ENCODE data around the gene KRTAP25-1. TPM values are rescaled to one million over a fixed set of nuclear protein-coding genes. Genes with fewer than 3 reads are reported as not detected.

The KRTAP25-1 gene
- total RNA-seq, 1 experiment from 2014 or later: not detected

DNA sequence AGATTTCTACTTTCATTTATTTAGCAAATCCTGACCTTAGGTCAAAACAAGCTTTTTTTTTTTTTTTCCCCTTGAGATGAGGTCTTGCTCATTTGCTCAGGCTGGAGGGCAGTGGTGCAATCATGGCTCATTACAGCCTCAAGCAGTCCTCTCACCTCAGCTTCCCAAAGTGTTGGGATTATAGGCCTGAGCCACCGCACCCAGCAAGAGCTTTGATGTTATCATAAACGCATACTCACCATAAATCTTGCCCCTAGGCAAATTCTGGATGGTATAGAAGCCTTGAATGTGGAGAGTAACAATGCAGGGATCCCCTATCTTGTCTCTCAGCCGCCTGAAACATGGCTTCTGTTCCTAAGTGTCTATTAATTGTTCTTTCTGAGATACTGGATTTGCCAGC, 48.7 kb downstream of the KRTAP25-1 start:
- no peaks in the 10 kb centered on the region for H3K4me1 Mint-ChIP-seq

More for the DNA sequence above, 48.7 kb downstream of the KRTAP25-1 start:
- H2BK120ac ChIP-seq (ENCODE audit: low read depth, low read length, poor library complexity, severe bottlenecking): no peak overlapping the region
- H2BK5ac ChIP-seq (ENCODE audit: insufficient read length, low read length): no peak overlapping the region
- no CpG with 5 or more reads among the region's 3 CpGs for WGBS (ENCODE audit: extremely low coverage, insufficient read length, low lambda C conversion rate)
- H2BK15ac ChIP-seq (ENCODE audit: low read depth, low read length): no peak overlapping the region
- H2BK20ac ChIP-seq (ENCODE audit: low read depth, low read length, poor library complexity, severe bottlenecking): no peak overlapping the region
- no peak overlapping the region for H4K8ac ChIP-seq (replicated peaks; ENCODE audit: insufficient read length, low read depth, low read length)
- H2AFZ ChIP-seq (ENCODE audit: low read length): no peak overlapping the region
- no peak overlapping the region for H3K4me3 Mint-ChIP-seq
- TF ChIP-seq, protein P1, sequence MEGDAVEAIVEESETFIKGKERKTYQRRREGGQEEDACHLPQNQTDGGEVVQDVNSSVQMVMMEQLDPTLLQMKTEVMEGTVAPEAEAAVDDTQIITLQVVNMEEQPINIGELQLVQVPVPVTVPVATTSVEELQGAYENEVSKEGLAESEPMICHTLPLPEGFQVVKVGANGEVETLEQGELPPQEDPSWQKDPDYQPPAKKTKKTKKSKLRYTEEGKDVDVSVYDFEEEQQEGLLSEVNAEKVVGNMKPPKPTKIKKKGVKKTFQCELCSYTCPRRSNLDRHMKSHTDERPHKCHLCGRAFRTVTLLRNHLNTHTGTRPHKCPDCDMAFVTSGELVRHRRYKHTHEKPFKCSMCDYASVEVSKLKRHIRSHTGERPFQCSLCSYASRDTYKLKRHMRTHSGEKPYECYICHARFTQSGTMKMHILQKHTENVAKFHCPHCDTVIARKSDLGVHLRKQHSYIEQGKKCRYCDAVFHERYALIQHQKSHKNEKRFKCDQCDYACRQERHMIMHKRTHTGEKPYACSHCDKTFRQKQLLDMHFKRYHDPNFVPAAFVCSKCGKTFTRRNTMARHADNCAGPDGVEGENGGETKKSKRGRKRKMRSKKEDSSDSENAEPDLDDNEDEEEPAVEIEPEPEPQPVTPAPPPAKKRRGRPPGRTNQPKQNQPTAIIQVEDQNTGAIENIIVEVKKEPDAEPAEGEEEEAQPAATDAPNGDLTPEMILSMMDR (conservative IDR thresholded peaks at IDR 0.05): no peak
- H3K23ac ChIP-seq (ENCODE audit: insufficient read length, low read depth, low read length): no peak overlapping the region
- no peak overlapping the region; a peak in 1 of 7 replicates for H3K27ac Mint-ChIP-seq
- H3K79me1 ChIP-seq (ENCODE audit: insufficient read depth, low read depth, low read length, poor library complexity, severe bottlenecking): no peaks in the 10 kb centered on the region
- H4K5ac ChIP-seq (ENCODE audit: insufficient read length, low read depth, low read length): no peak overlapping the region
- H3K9me3 ChIP-seq (ENCODE audit: control insufficient read depth, low read depth, low read length): no peaks in the 10 kb centered on the region
- no peak overlapping the region for H2BK12ac ChIP-seq (ENCODE audit: insufficient read length, low read depth, low read length)
- H3K27me3 ChIP-seq (ENCODE audit: insufficient read depth, low read length): no peaks in the 10 kb centered on the region
- H3T11ph ChIP-seq (ENCODE audit: low read length): no peak overlapping the region
- no peak overlapping the region for H2AK5ac ChIP-seq (ENCODE audit: insufficient read length, low read length)
- H3K36me3 Mint-ChIP-seq (ENCODE audit: insufficient read depth in 1 of 3, low read depth in 3 of 3): no peaks in the 10 kb centered on the region
- H3K4me1 ChIP-seq (ENCODE audit: insufficient read depth, low read length): no peaks in the 10 kb centered on the region
- no peaks in the 10 kb centered on the region for H3K23me2 ChIP-seq (ENCODE audit: insufficient read length, low read depth, low read length, poor library complexity, severe bottlenecking)
- H3K27ac ChIP-seq (ENCODE audit: insufficient read length, low read depth, low read length): no peak overlapping the region
- H3K27me3 Mint-ChIP-seq (ENCODE audit: low read depth): no peaks in the 10 kb centered on the region
- H3K9me3 Mint-ChIP-seq: no peaks in the 10 kb centered on the region
- H3K18ac ChIP-seq (ENCODE audit: insufficient read length, low read depth, low read length): no peak overlapping the region
- no peak for DNase-seq
- H3K79me2 ChIP-seq (ENCODE audit: insufficient read depth, low read length): no peaks in the 10 kb centered on the region
- H3K14ac ChIP-seq (ENCODE audit: insufficient read depth, low read length): no peak overlapping the region
- H3K9ac ChIP-seq (ENCODE audit: extremely low read depth, insufficient read length, low read length): no peak overlapping the region
- H4K91ac ChIP-seq (ENCODE audit: insufficient read length, low read depth, low read length): no peak overlapping the region
- H3K56ac ChIP-seq (ENCODE audit: insufficient read length, low read depth, low read length): no peak overlapping the region
- no peak overlapping the region for H3K4me2 ChIP-seq (ENCODE audit: insufficient read depth, insufficient read length, low read length)
- H4K20me1 ChIP-seq (ENCODE audit: control insufficient read depth, insufficient read depth, insufficient read length): no peaks in the 10 kb centered on the region
- no peak overlapping the region for H3K4ac ChIP-seq (ENCODE audit: low read depth, low read length)

Other genes starting within 250 kb of the KRTAP25-1 start
- not detected in 2 replicates for gene CLDN17, start 122.7 kb downstream of the KRTAP25-1 start, total RNA-seq (2021)
- not detected in 2 replicates for gene CLDN8, start 73.4 kb downstream of the KRTAP25-1 start, total RNA-seq (2021)
- not detected in 2 replicates for gene KRTAP24-1, start 6.6 kb downstream of the KRTAP25-1 start, total RNA-seq (2021)
- not detected in 2 replicates for gene KRTAP26-1, start 30.8 kb upstream of the KRTAP25-1 start, total RNA-seq (2021)
- not detected in 2 replicates for gene KRTAP27-1, start 48.2 kb upstream of the KRTAP25-1 start, total RNA-seq (2021)
- gene KRTAP23-1, start 59.1 kb upstream of the KRTAP25-1 start, total RNA-seq (2021): not detected in 2 replicates
- not detected in 2 replicates for gene KRTAP13-2, start 82.8 kb upstream of the KRTAP25-1 start, total RNA-seq (2021)
- gene KRTAP13-1, start 106.5 kb upstream of the KRTAP25-1 start, total RNA-seq (2021): not detected in 2 replicates
- gene KRTAP13-3, start 136.4 kb upstream of the KRTAP25-1 start, total RNA-seq (2021): not detected in 2 replicates
- 0.39 and 0.68 TPM in 2 replicates for gene KRTAP13-4, start 140.7 kb upstream of the KRTAP25-1 start, total RNA-seq (2021)
- not detected in 2 replicates for gene KRTAP15-1, start 150.8 kb upstream of the KRTAP25-1 start, total RNA-seq (2021)
- not detected in 2 replicates for gene KRTAP19-1, start 190.9 kb upstream of the KRTAP25-1 start, total RNA-seq (2021)
- not detected in 2 replicates for gene KRTAP19-2, start 197.9 kb upstream of the KRTAP25-1 start, total RNA-seq (2021)
- gene KRTAP19-3, start 202.5 kb upstream of the KRTAP25-1 start, total RNA-seq (2021): not detected in 2 replicates
- gene KRTAP19-4, start 207.7 kb upstream of the KRTAP25-1 start, total RNA-seq (2021): not detected in 2 replicates
- gene KRTAP19-5, start 212.6 kb upstream of the KRTAP25-1 start, total RNA-seq (2021): not detected in 2 replicates

Data from H9 (cell line).